ENCODE results near the gene TASOR2.

The TASOR2 gene

GRCh38 chr10:5678397-5679036, 6.1 kb upstream of the TASOR2 start:
- Histone ChIP-seq H3K4me2 (ENCODE audit: low read length) (no peak overlapping the region), H3K4me1 (ENCODE audit: low read length) (no peaks in the 10 kb centered on the region), H3K36me3 (replicated peaks; ENCODE audit: low read depth, low read length) (no peaks in the 10 kb centered on the region), H3K79me2 (ENCODE audit: low read length) (no peaks in the 10 kb centered on the region), H3K4me3 (ENCODE audit: low read length) (no peak overlapping the region), H3K27ac (ENCODE audit: low read length) (no peak overlapping the region), H3K9me3 (ENCODE audit: insufficient read depth, low read length) (no peaks in the 10 kb centered on the region; the same call in 1 of the 2 replicates), H3K9ac (ENCODE audit: low read length) (no peak overlapping the region), H4K20me1 (ENCODE audit: insufficient read depth, low read length) (no peaks in the 10 kb centered on the region), H2AFZ (ENCODE audit: low read depth, low read length) (no peak overlapping the region), H3K27me3 (ENCODE audit: low read depth, low read length) (no peaks in the 10 kb centered on the region)
- no peak for TF ChIP-seq EZH2phosphoT487 (IDR thresholded peaks at IDR 0.05; ENCODE audit: low read depth)
- TF ChIP-seq, protein P1, sequence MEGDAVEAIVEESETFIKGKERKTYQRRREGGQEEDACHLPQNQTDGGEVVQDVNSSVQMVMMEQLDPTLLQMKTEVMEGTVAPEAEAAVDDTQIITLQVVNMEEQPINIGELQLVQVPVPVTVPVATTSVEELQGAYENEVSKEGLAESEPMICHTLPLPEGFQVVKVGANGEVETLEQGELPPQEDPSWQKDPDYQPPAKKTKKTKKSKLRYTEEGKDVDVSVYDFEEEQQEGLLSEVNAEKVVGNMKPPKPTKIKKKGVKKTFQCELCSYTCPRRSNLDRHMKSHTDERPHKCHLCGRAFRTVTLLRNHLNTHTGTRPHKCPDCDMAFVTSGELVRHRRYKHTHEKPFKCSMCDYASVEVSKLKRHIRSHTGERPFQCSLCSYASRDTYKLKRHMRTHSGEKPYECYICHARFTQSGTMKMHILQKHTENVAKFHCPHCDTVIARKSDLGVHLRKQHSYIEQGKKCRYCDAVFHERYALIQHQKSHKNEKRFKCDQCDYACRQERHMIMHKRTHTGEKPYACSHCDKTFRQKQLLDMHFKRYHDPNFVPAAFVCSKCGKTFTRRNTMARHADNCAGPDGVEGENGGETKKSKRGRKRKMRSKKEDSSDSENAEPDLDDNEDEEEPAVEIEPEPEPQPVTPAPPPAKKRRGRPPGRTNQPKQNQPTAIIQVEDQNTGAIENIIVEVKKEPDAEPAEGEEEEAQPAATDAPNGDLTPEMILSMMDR (IDR thresholded peaks at IDR 0.05; ENCODE audit: low read depth, low read length) = no peak

- Histone ChIP-seq H3K27me3 (ENCODE audit: low read depth, low read length) (no peaks in the 10 kb centered on the region), H3K4me2 (ENCODE audit: low read length) (no peak overlapping the region), H3K27ac (ENCODE audit: low read length) (no peak overlapping the region), H3K9ac (ENCODE audit: low read length) (no peak overlapping the region), H3K9me3 (ENCODE audit: insufficient read depth, low read length) (no peaks in the 10 kb centered on the region; the same call in 1 of the 2 replicates), H3K79me2 (ENCODE audit: low read length) (no peaks in the 10 kb centered on the region), H3K4me1 (ENCODE audit: low read length) (peaks cover 3% of the 10 kb centered on the region), H2AFZ (ENCODE audit: low read depth, low read length) (no peak overlapping the region), H3K36me3 (replicated peaks; ENCODE audit: low read depth, low read length) (no peaks in the 10 kb centered on the region), H4K20me1 (ENCODE audit: insufficient read depth, low read length) (no peaks in the 10 kb centered on the region), H3K4me3 (ENCODE audit: low read length) (no peak overlapping the region)
- TF ChIP-seq, protein P1 (IDR thresholded peaks at IDR 0.05; ENCODE audit: low read depth, low read length) = no peak
- no peak for TF ChIP-seq EZH2phosphoT487 (IDR thresholded peaks at IDR 0.05; ENCODE audit: low read depth)
Observed at GRCh38 chr10:5679037-5679435, 5.6 kb upstream of the TASOR2 start.

DNA sequence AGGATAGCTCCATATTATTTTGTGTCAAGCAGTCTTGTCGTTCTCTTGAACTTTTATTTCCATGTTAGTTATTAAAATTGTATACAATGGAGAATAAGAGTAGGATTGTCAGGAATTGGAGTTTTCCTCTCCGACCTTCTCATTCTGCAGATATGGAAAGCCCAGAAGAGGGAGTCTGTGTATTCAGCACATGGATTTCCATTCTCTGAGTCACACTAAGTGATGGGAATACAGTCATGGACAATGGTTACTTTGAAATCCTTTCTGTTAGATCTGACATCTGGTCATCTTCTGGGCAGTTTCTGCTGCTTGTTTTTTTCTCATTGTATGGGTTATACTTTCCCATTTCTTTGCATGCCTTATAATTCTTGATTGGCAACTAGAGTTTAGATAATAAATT, 5.0 kb upstream of the TASOR2 start:
- H3K9ac ChIP-seq (ENCODE audit: low read length) = no peak overlapping the region
- H3K4me1 ChIP-seq (ENCODE audit: low read length) = peaks cover 6% of the 10 kb centered on the region
- no peaks in the 10 kb centered on the region for H3K36me3 ChIP-seq (replicated peaks; ENCODE audit: low read depth, low read length)
- H3K9me3 ChIP-seq (ENCODE audit: insufficient read depth, low read length) = no peaks in the 10 kb centered on the region; the same call in 1 of the 2 replicates
- H2AFZ ChIP-seq (ENCODE audit: low read depth, low read length) = no peak overlapping the region
- H3K79me2 ChIP-seq (ENCODE audit: low read length) = no peaks in the 10 kb centered on the region
- H3K27me3 ChIP-seq (ENCODE audit: low read depth, low read length) = no peaks in the 10 kb centered on the region
- no peak for TF ChIP-seq EZH2phosphoT487 (IDR thresholded peaks at IDR 0.05; ENCODE audit: low read depth)
- TF ChIP-seq, protein P1 (IDR thresholded peaks at IDR 0.05; ENCODE audit: low read depth, low read length) = no peak
- no peaks in the 10 kb centered on the region for H4K20me1 ChIP-seq (ENCODE audit: insufficient read depth, low read length)
- no peak overlapping the region for H3K4me3 ChIP-seq (ENCODE audit: low read length)
- H3K27ac ChIP-seq (ENCODE audit: low read length) = no peak overlapping the region
- no peak overlapping the region for H3K4me2 ChIP-seq (ENCODE audit: low read length)

- Histone ChIP-seq H2AFZ (ENCODE audit: low read depth, low read length) (no peak overlapping the region), H4K20me1 (ENCODE audit: insufficient read depth, low read length) (peaks cover 10% of the 10 kb centered on the region), H3K27ac (ENCODE audit: low read length) (no peak overlapping the region), H3K27me3 (ENCODE audit: low read depth, low read length) (no peaks in the 10 kb centered on the region), H3K9me3 (ENCODE audit: insufficient read depth, low read length) (no peaks in the 10 kb centered on the region), H3K4me2 (ENCODE audit: low read length) (no peak overlapping the region), H3K9ac (ENCODE audit: low read length) (no peak overlapping the region), H3K36me3 (replicated peaks; ENCODE audit: low read depth, low read length) (no peaks in the 10 kb centered on the region), H3K4me3 (ENCODE audit: low read length) (no peak overlapping the region), H3K4me1 (ENCODE audit: low read length) (peaks cover 11% of the 10 kb centered on the region), H3K79me2 (ENCODE audit: low read length) (peaks cover 22% of the 10 kb centered on the region)
- TF ChIP-seq, protein P1 (IDR thresholded peaks at IDR 0.05; ENCODE audit: low read depth, low read length) = no peak
- no peak for TF ChIP-seq EZH2phosphoT487 (IDR thresholded peaks at IDR 0.05; ENCODE audit: low read depth)
Observed at GRCh38 chr10:5681930-5682329, 2.7 kb upstream of the TASOR2 start.
